ENCODE data around the gene ZBP1.

- no peak for TF ChIP-seq POLR2A (IDR thresholded peaks at IDR 0.05; ENCODE audit: low read depth, low read length)
- TF ChIP-seq POLR2AphosphoS5 (IDR thresholded peaks at IDR 0.05; ENCODE audit: low read depth, low read length): no peak
- TF ChIP-seq TAF1 (IDR thresholded peaks at IDR 0.05; ENCODE audit: low read depth, low read length): no peak
- TF ChIP-seq SPI1 (IDR thresholded peaks at IDR 0.05; ENCODE audit: low read depth, low read length): no peak
- TF ChIP-seq POU2F2 (IDR thresholded peaks at IDR 0.05; ENCODE audit: low read depth, low read length): no peak
Observed at GRCh38 chr20:57625978-57626377, 5.8 kb upstream of the ZBP1 start.

All from GM12891 (cell line).